ENCODE data around the gene TMEM54.

The TMEM54 gene

GRCh38 chr1:32904797-32905196 lies 3.6 kb upstream of the TMEM54 start:
- H3K36me3 ChIP-seq (replicated peaks in 1 of 2; ENCODE audit: control insufficient read depth in 2 of 2, insufficient read depth in 2 of 2, low read length in 2 of 2) = no peaks in the 10 kb centered on the region
- H3K27me3 ChIP-seq (ENCODE audit: control insufficient read depth in 3 of 3, insufficient read depth in 3 of 3, low read depth in 1 of 3, low read length in 3 of 3) = peaks cover 9 to 30% (median 29%) of the 10 kb centered on the region in 3 experiments
- H3K9ac ChIP-seq (ENCODE audit: low read depth, low read length, poor library complexity) = no peak overlapping the region
- no peak overlapping the region for H3K18ac ChIP-seq (ENCODE audit: low read length)
- H4K91ac ChIP-seq (ENCODE audit: low read depth, low read length, poor library complexity) = no peak overlapping the region
- H3K14ac ChIP-seq (ENCODE audit: low read length) = no peak overlapping the region
- no peak overlapping the region for H3K27ac ChIP-seq (replicated peaks; ENCODE audit: low read length)
- H3K79me1 ChIP-seq (ENCODE audit: low read depth, low read length) = no peaks in the 10 kb centered on the region
- H4K8ac ChIP-seq (ENCODE audit: low read depth, low read length) = no peak overlapping the region
- DNase-seq (ENCODE audit: low spot score) = no peak
- H3K4me1 ChIP-seq (ENCODE audit: control insufficient read depth in 2 of 2, insufficient read depth in 1 of 2, low read depth in 1 of 2, low read length in 2 of 2) = peaks cover 0 to 5% of the 10 kb centered on the region in 2 donors
- H2BK12ac ChIP-seq (ENCODE audit: low read length) = no peak overlapping the region
- H3K23ac ChIP-seq (ENCODE audit: low read depth, low read length, poor library complexity) = no peak overlapping the region
- H3K9me3 ChIP-seq (replicated peaks in 1 of 2; ENCODE audit: control insufficient read depth in 2 of 2, insufficient read depth in 1 of 2, low read depth in 1 of 2, low read length in 2 of 2) = peaks cover 0 to 4% of the 10 kb centered on the region in 2 donors
- no CpG with 5 or more reads among the region's 2 CpGs for WGBS, 2 donors (ENCODE audit: extremely low coverage in 2 of 2, insufficient read length in 2 of 2, insufficient replicate concordance in 1 of 2)
- no peak overlapping the region for H2BK15ac ChIP-seq (ENCODE audit: low read length)
- H2BK120ac ChIP-seq (ENCODE audit: low read depth, low read length) = no peak overlapping the region
- H2AK5ac ChIP-seq (ENCODE audit: low read depth, low read length) = no peak overlapping the region
- no peak overlapping the region for H3K4ac ChIP-seq (ENCODE audit: low read length)
- no peak overlapping the region for H3K4me2 ChIP-seq (ENCODE audit: insufficient read depth, low read length, poor library complexity, severe bottlenecking)
- no peak overlapping the region for H2BK5ac ChIP-seq (ENCODE audit: low read length)
- no peak overlapping the region for H3K4me3 ChIP-seq (ENCODE audit: low read length in 2 of 2)
- H2AFZ ChIP-seq (ENCODE audit: low read length) = no peak overlapping the region

GRCh38 chr1:32903991-32904785 lies 3.0 kb upstream of the TMEM54 start:
- no peak for DNase-seq (ENCODE audit: low spot score)

GRCh38 chr1:32902535-32902920 lies 1.3 kb upstream of the TMEM54 start:
- Histone ChIP-seq H3K4me1 (ENCODE audit: control insufficient read depth in 2 of 2, insufficient read depth in 1 of 2, low read depth in 1 of 2, low read length in 2 of 2) (peaks cover 0 to 5% of the 10 kb centered on the region in 2 donors), H3K23ac (ENCODE audit: low read depth, low read length, poor library complexity) (peak overlapping the region; percentile 10), H3K27me3 (ENCODE audit: control insufficient read depth in 3 of 3, insufficient read depth in 3 of 3, low read depth in 1 of 3, low read length in 3 of 3) (peaks cover 10 to 53% (median 38%) of the 10 kb centered on the region in 3 experiments), H4K91ac (ENCODE audit: low read depth, low read length, poor library complexity) (no peak overlapping the region), H3K14ac (ENCODE audit: low read length) (no peak overlapping the region), H3K9me3 (replicated peaks in 1 of 2; ENCODE audit: control insufficient read depth in 2 of 2, insufficient read depth in 1 of 2, low read depth in 1 of 2, low read length in 2 of 2) (peaks cover 0 to 4% of the 10 kb centered on the region in 2 donors), H3K36me3 (replicated peaks in 1 of 2; ENCODE audit: control insufficient read depth in 2 of 2, insufficient read depth in 2 of 2, low read length in 2 of 2) (no peaks in the 10 kb centered on the region), H3K4me2 (ENCODE audit: insufficient read depth, low read length, poor library complexity, severe bottlenecking) (no peak overlapping the region), H2BK12ac (ENCODE audit: low read length) (peak overlapping the region; percentile 14), H3K4ac (ENCODE audit: low read length) (no peak overlapping the region), H2BK120ac (ENCODE audit: low read depth, low read length) (no peak overlapping the region), H2AFZ (ENCODE audit: low read length) (no peak overlapping the region), H2BK5ac (ENCODE audit: low read length) (no peak overlapping the region), H3K9ac (ENCODE audit: low read depth, low read length, poor library complexity) (no peak overlapping the region), H2AK5ac (ENCODE audit: low read depth, low read length) (no peak overlapping the region), H4K8ac (ENCODE audit: low read depth, low read length) (no peak overlapping the region), H3K79me1 (ENCODE audit: low read depth, low read length) (no peaks in the 10 kb centered on the region), H3K4me3 (ENCODE audit: low read length in 2 of 2) (no peak overlapping the region), H3K27ac (replicated peaks; ENCODE audit: low read length) (no peak overlapping the region), H3K18ac (ENCODE audit: low read length) (no peak overlapping the region), H2BK15ac (ENCODE audit: low read length) (no peak overlapping the region)
- no CpG with 5 or more reads among the region's 6 CpGs for WGBS, 2 donors (ENCODE audit: extremely low coverage in 2 of 2, insufficient read length in 2 of 2, insufficient replicate concordance in 1 of 2)
- DNase-seq (ENCODE audit: low spot score) = no peak

More at GRCh38 chr1:32903991-32904785, 3.0 kb upstream of the TMEM54 start:
- no peak overlapping the region for H3K18ac ChIP-seq (ENCODE audit: low read length)
- no CpG with 5 or more reads among the region's 3 CpGs for WGBS, 2 donors (ENCODE audit: extremely low coverage in 2 of 2, insufficient read length in 2 of 2, insufficient replicate concordance in 1 of 2)
- no peak overlapping the region for H2BK15ac ChIP-seq (ENCODE audit: low read length)
- H3K4me3 ChIP-seq (ENCODE audit: low read length in 2 of 2) = no peak overlapping the region
- peaks cover 0 to 4% of the 10 kb centered on the region in 2 donors for H3K9me3 ChIP-seq (replicated peaks in 1 of 2; ENCODE audit: control insufficient read depth in 2 of 2, insufficient read depth in 1 of 2, low read depth in 1 of 2, low read length in 2 of 2)
- H4K8ac ChIP-seq (ENCODE audit: low read depth, low read length) = no peak overlapping the region
- no peak overlapping the region for H2AK5ac ChIP-seq (ENCODE audit: low read depth, low read length)
- H3K4ac ChIP-seq (ENCODE audit: low read length) = no peak overlapping the region
- no peak overlapping the region for H2AFZ ChIP-seq (ENCODE audit: low read length)
- no peak overlapping the region for H3K23ac ChIP-seq (ENCODE audit: low read depth, low read length, poor library complexity)
- no peak overlapping the region for H3K14ac ChIP-seq (ENCODE audit: low read length)
- no peak overlapping the region for H3K9ac ChIP-seq (ENCODE audit: low read depth, low read length, poor library complexity)
- H2BK12ac ChIP-seq (ENCODE audit: low read length) = no peak overlapping the region
- no peak overlapping the region for H2BK5ac ChIP-seq (ENCODE audit: low read length)
- H3K36me3 ChIP-seq (replicated peaks in 1 of 2; ENCODE audit: control insufficient read depth in 2 of 2, insufficient read depth in 2 of 2, low read length in 2 of 2) = no peaks in the 10 kb centered on the region
- no peak overlapping the region for H3K4me2 ChIP-seq (ENCODE audit: insufficient read depth, low read length, poor library complexity, severe bottlenecking)
- no peak overlapping the region for H4K91ac ChIP-seq (ENCODE audit: low read depth, low read length, poor library complexity)
- H2BK120ac ChIP-seq (ENCODE audit: low read depth, low read length) = no peak overlapping the region
- H3K79me1 ChIP-seq (ENCODE audit: low read depth, low read length) = no peaks in the 10 kb centered on the region
- H3K27ac ChIP-seq (replicated peaks; ENCODE audit: low read length) = no peak overlapping the region
- peaks cover 10 to 37% (median 34%) of the 10 kb centered on the region in 3 experiments for H3K27me3 ChIP-seq (ENCODE audit: control insufficient read depth in 3 of 3, insufficient read depth in 3 of 3, low read depth in 1 of 3, low read length in 3 of 3)
- peaks cover 0 to 5% of the 10 kb centered on the region in 2 donors for H3K4me1 ChIP-seq (ENCODE audit: control insufficient read depth in 2 of 2, insufficient read depth in 1 of 2, low read depth in 1 of 2, low read length in 2 of 2)

- H3K27ac ChIP-seq (replicated peaks; ENCODE audit: low read length) = no peak overlapping the region
- H3K27me3 ChIP-seq (ENCODE audit: control insufficient read depth in 3 of 3, insufficient read depth in 3 of 3, low read depth in 1 of 3, low read length in 3 of 3) = peaks cover 10 to 58% (median 38%) of the 10 kb centered on the region in 3 experiments
- peak overlapping the region; percentile 3 for H2AK5ac ChIP-seq (ENCODE audit: low read depth, low read length)
- no CpG with 5 or more reads among the region's 24 CpGs for WGBS, 2 donors (ENCODE audit: extremely low coverage in 2 of 2, insufficient read length in 2 of 2, insufficient replicate concordance in 1 of 2)
- H3K18ac ChIP-seq (ENCODE audit: low read length) = no peak overlapping the region
- peak overlapping the region; percentile 95 for H3K4me2 ChIP-seq (ENCODE audit: insufficient read depth, low read length, poor library complexity, severe bottlenecking)
- no peak overlapping the region for H3K14ac ChIP-seq (ENCODE audit: low read length)
- no peak overlapping the region for H2BK15ac ChIP-seq (ENCODE audit: low read length)
- H3K23ac ChIP-seq (ENCODE audit: low read depth, low read length, poor library complexity) = no peak overlapping the region
- H3K4ac ChIP-seq (ENCODE audit: low read length) = no peak overlapping the region
- no peak overlapping the region for H2BK5ac ChIP-seq (ENCODE audit: low read length)
- H3K4me1 ChIP-seq (ENCODE audit: control insufficient read depth in 2 of 2, insufficient read depth in 1 of 2, low read depth in 1 of 2, low read length in 2 of 2) = peaks cover 0 to 5% of the 10 kb centered on the region in 2 donors
- no peak overlapping the region for H4K8ac ChIP-seq (ENCODE audit: low read depth, low read length)
- peak overlapping the region; percentile 93 for H2AFZ ChIP-seq (ENCODE audit: low read length)
- no peak for DNase-seq (ENCODE audit: low spot score)
- H3K4me3 ChIP-seq (ENCODE audit: low read length in 2 of 2) = peak overlapping the region; percentile 44 to 80
- no peak overlapping the region for H2BK120ac ChIP-seq (ENCODE audit: low read depth, low read length)
- H3K36me3 ChIP-seq (replicated peaks in 1 of 2; ENCODE audit: control insufficient read depth in 2 of 2, insufficient read depth in 2 of 2, low read length in 2 of 2) = no peaks in the 10 kb centered on the region
- H3K79me1 ChIP-seq (ENCODE audit: low read depth, low read length) = no peaks in the 10 kb centered on the region
- H3K9ac ChIP-seq (ENCODE audit: low read depth, low read length, poor library complexity) = no peak overlapping the region
- H2BK12ac ChIP-seq (ENCODE audit: low read length) = peak overlapping the region; percentile 14
- H4K91ac ChIP-seq (ENCODE audit: low read depth, low read length, poor library complexity) = no peak overlapping the region
- H3K9me3 ChIP-seq (replicated peaks in 1 of 2; ENCODE audit: control insufficient read depth in 2 of 2, insufficient read depth in 1 of 2, low read depth in 1 of 2, low read length in 2 of 2) = peaks cover 0 to 4% of the 10 kb centered on the region in 2 donors
These were observed 790 bp upstream of the TMEM54 start for GRCh38 chr1:32901823-32902534.
